SJCRH30 (cell line): ENCODE results near the gene LGALS4. TPM values are rescaled to one million over a fixed set of nuclear protein-coding genes. Genes with fewer than 3 reads are reported as not detected.
"Not testable (repeated sequence)": the region's sequence is repeated elsewhere in the genome, so short reads cannot be mapped to it uniquely, and the experiment has no call there.

Source experiments
- DNase-seq, 2 experiments: peaks; one replicate each; pipeline ENCODE4 v3.0.0-alpha.2; 2015 to 2020
- H3K27ac ChIP-seq: fragments of 250-450 bp; sonication (Bioruptor Pico); 2 replicates; pipeline ENCODE4 v1.5.1; 2020; ENCODE audit warnings: mild to moderate bottlenecking, moderate library complexity
- H3K27me3 ChIP-seq: fragments of 250-450 bp; sonication (Bioruptor Pico); 2 replicates; pipeline ENCODE4 v1.5.1; 2020; ENCODE audit warnings: mild to moderate bottlenecking, moderate library complexity
- H3K36me3 ChIP-seq: fragments of 250-450 bp; sonication (Bioruptor Pico); 2 replicates; pipeline ENCODE4 v1.5.1; 2020; ENCODE audit warnings: mild to moderate bottlenecking, moderate library complexity
- H3K4me1 ChIP-seq: fragments of 250-450 bp; sonication (Bioruptor Pico); 2 replicates; pipeline ENCODE4 v1.5.1; 2020; ENCODE audit warnings: mild to moderate bottlenecking, moderate library complexity
- H3K4me3 ChIP-seq: fragments of 250-450 bp; sonication (Bioruptor Pico); 2 replicates; pipeline ENCODE4 v1.5.1; 2020; ENCODE audit warnings: mild to moderate bottlenecking, moderate library complexity
- H3K9me3 ChIP-seq: fragments of 250-450 bp; sonication (Bioruptor Pico); replicated peaks from 2 replicates; pipeline ENCODE4 v1.5.1; 2020; ENCODE audit warnings: mild to moderate bottlenecking, moderate library complexity
- total RNA-seq: library from RNA; depleted of rRNA; stranded (reverse); fragments of >200 nt; shearing (Covaris generic); gene quantifications from 2 replicates; pipeline ENCODE4 v1.2.3, GENCODE V29; 2014

The LGALS4 gene
- total RNA-seq, 1 experiment from 2014 or later, result 0.06 TPM

GRCh38 chr19:38785187-38785699, 27.5 kb downstream of the LGALS4 start:
- no peak overlapping the region for H3K27ac ChIP-seq
- no peaks in the 10 kb centered on the region for H3K4me1 ChIP-seq
- H3K9me3 ChIP-seq, result no peaks in the 10 kb centered on the region
- H3K4me3 ChIP-seq, result no peak overlapping the region
- no peak for DNase-seq
- no peaks in the 10 kb centered on the region for H3K36me3 ChIP-seq
- H3K27me3 ChIP-seq, result 0 out of 2 replicates have a peak, but pooled peaks cover 6% of the 10 kb centered on the region

GRCh38 chr19:38784224-38784623, 28.5 kb downstream of the LGALS4 start:
- H3K9me3 ChIP-seq, result no peaks in the 10 kb centered on the region
- DNase-seq, result no peak
- no peak overlapping the region for H3K27ac ChIP-seq
- no peaks in the 10 kb centered on the region for H3K4me1 ChIP-seq
- H3K27me3 ChIP-seq, result 0 out of 2 replicates have a peak, but pooled peaks cover 6% of the 10 kb centered on the region
- H3K36me3 ChIP-seq, result no peaks in the 10 kb centered on the region
- H3K4me3 ChIP-seq, result no peak overlapping the region

- H3K4me3 ChIP-seq, H3K4me1 ChIP-seq, H3K27me3 ChIP-seq, H3K9me3 ChIP-seq, H3K36me3 ChIP-seq, H3K27ac ChIP-seq, DNase-seq: not testable (repeated sequence)
These were observed 30.5 kb downstream of the LGALS4 start for GRCh38 chr19:38782212-38782611.

- no peak overlapping the region for H3K27ac ChIP-seq
- peaks cover 6% of the 10 kb centered on the region; the same call in 1 of the 2 replicates for H3K27me3 ChIP-seq
- H3K4me3 ChIP-seq, result no peak overlapping the region
- H3K36me3 ChIP-seq, result no peaks in the 10 kb centered on the region
- no peaks in the 10 kb centered on the region for H3K4me1 ChIP-seq
- H3K9me3 ChIP-seq, result no peaks in the 10 kb centered on the region
- DNase-seq, result no peak
These were observed 31.7 kb downstream of the LGALS4 start for GRCh38 chr19:38781058-38781457.

- H3K36me3 ChIP-seq, result no peaks in the 10 kb centered on the region
- no peaks in the 10 kb centered on the region for H3K4me1 ChIP-seq
- H3K4me3 ChIP-seq, result no peak overlapping the region
- no peak for DNase-seq
- H3K27ac ChIP-seq, result no peak overlapping the region
- no peaks in the 10 kb centered on the region for H3K9me3 ChIP-seq
- H3K27me3 ChIP-seq, result peaks cover 6% of the 10 kb centered on the region; the same call in 1 of the 2 replicates
These were observed 32.3 kb downstream of the LGALS4 start for GRCh38 chr19:38780443-38780842.

- DNase-seq, result no peak
- H3K27me3 ChIP-seq, result peaks cover 6% of the 10 kb centered on the region; the same call in 1 of the 2 replicates
- H3K4me3 ChIP-seq, result no peak overlapping the region
- no peaks in the 10 kb centered on the region for H3K9me3 ChIP-seq
- H3K36me3 ChIP-seq, result no peaks in the 10 kb centered on the region
- H3K4me1 ChIP-seq, result no peaks in the 10 kb centered on the region
- H3K27ac ChIP-seq, result no peak overlapping the region
These were observed 34.0 kb downstream of the LGALS4 start for GRCh38 chr19:38778733-38779132.

- Histone ChIP-seq H3K36me3 (no peaks in the 10 kb centered on the region), H3K4me3 (no peak overlapping the region), H3K27me3 (no peaks in the 10 kb centered on the region; the same call in 1 of the 2 replicates), H3K9me3 (no peaks in the 10 kb centered on the region), H3K27ac (no peak overlapping the region), H3K4me1 (no peaks in the 10 kb centered on the region)
- no peak for DNase-seq
These were observed 38.4 kb downstream of the LGALS4 start for GRCh38 chr19:38774181-38774950.

- no peaks in the 10 kb centered on the region for H3K36me3 ChIP-seq
These were observed 39.1 kb downstream of the LGALS4 start, which contains the start of gene LGALS7 for GRCh38 chr19:38773469-38774177. LGALS7 (minus strand) TSS chr19:38773517; CDS start chr19:38773492, 25 bp downstream.

GRCh38 chr19:38771569-38771968, 41.2 kb downstream of the LGALS4 start:
- H3K4me3 ChIP-seq, H3K27ac ChIP-seq, H3K27me3 ChIP-seq, DNase-seq, H3K9me3 ChIP-seq, H3K36me3 ChIP-seq, H3K4me1 ChIP-seq: not testable (repeated sequence)

More at GRCh38 chr19:38773469-38774177, 39.1 kb downstream of the LGALS4 start, which contains the start of gene LGALS7:
- no peak for DNase-seq
- no peak within 1 kb of the TSS for H3K4me3 ChIP-seq
- H3K27ac ChIP-seq, result no peak within 1 kb of the TSS
- H3K27me3 ChIP-seq, result no peaks in the 10 kb centered on the region; the same call in 1 of the 2 replicates
- H3K9me3 ChIP-seq, result no peaks in the 10 kb centered on the region
- H3K4me1 ChIP-seq, result no peaks in the 10 kb centered on the region

- not testable (repeated sequence) for H3K27ac ChIP-seq, H3K9me3 ChIP-seq, H3K27me3 ChIP-seq
These were observed 41.8 kb downstream of the LGALS4 start for GRCh38 chr19:38770949-38771275.

GRCh38 chr19:38770228-38770948, 42.4 kb downstream of the LGALS4 start:
- H3K4me1 ChIP-seq, H3K36me3 ChIP-seq, H3K27ac ChIP-seq, H3K27me3 ChIP-seq, H3K4me3 ChIP-seq, DNase-seq, H3K9me3 ChIP-seq: not testable (repeated sequence)

More at GRCh38 chr19:38770949-38771275, 41.8 kb downstream of the LGALS4 start:
- not testable (repeated sequence) for H3K4me3 ChIP-seq, H3K4me1 ChIP-seq, H3K36me3 ChIP-seq, DNase-seq

- no peaks in the 10 kb centered on the region for H3K4me1 ChIP-seq
- H3K27ac ChIP-seq, result no peak overlapping the region
- H3K27me3 ChIP-seq, result no peaks in the 10 kb centered on the region
- no peaks in the 10 kb centered on the region for H3K9me3 ChIP-seq
- no peak overlapping the region for H3K4me3 ChIP-seq
- no peak for DNase-seq
- no peaks in the 10 kb centered on the region for H3K36me3 ChIP-seq
These were observed 43.0 kb downstream of the LGALS4 start for GRCh38 chr19:38769635-38770211.

- no peak overlapping the region for H3K27ac ChIP-seq
- no peaks in the 10 kb centered on the region for H3K27me3 ChIP-seq
- DNase-seq, result no peak
- H3K36me3 ChIP-seq, result no peaks in the 10 kb centered on the region
- no peaks in the 10 kb centered on the region for H3K4me1 ChIP-seq
- H3K9me3 ChIP-seq, result no peaks in the 10 kb centered on the region
- no peak overlapping the region for H3K4me3 ChIP-seq
These were observed 46.3 kb downstream of the LGALS4 start for GRCh38 chr19:38766276-38767047.

GRCh38 chr19:38765214-38765613, 47.5 kb downstream of the LGALS4 start:
- H3K36me3 ChIP-seq, result no peaks in the 10 kb centered on the region
- H3K9me3 ChIP-seq, result no peaks in the 10 kb centered on the region
- H3K27me3 ChIP-seq, result no peaks in the 10 kb centered on the region
- no peak for DNase-seq
- no peak overlapping the region for H3K4me3 ChIP-seq
- H3K27ac ChIP-seq, result no peak overlapping the region
- no peaks in the 10 kb centered on the region for H3K4me1 ChIP-seq
